Measurements from ENCODE around the gene NEK7.

- TF ChIP-seq CTCF (conservative IDR thresholded peaks at IDR 0.05): peak; percentile 80
- TF ChIP-seq ZFX (IDR thresholded peaks at IDR 0.05): no peak
Measured at GRCh38 chr1:198359024-198359653, 202.3 kb downstream of the NEK7 start.

Measured in C4-2B (cell line).